Measurements from ENCODE around the gene LCN2.

LCN2 gene

DNA sequence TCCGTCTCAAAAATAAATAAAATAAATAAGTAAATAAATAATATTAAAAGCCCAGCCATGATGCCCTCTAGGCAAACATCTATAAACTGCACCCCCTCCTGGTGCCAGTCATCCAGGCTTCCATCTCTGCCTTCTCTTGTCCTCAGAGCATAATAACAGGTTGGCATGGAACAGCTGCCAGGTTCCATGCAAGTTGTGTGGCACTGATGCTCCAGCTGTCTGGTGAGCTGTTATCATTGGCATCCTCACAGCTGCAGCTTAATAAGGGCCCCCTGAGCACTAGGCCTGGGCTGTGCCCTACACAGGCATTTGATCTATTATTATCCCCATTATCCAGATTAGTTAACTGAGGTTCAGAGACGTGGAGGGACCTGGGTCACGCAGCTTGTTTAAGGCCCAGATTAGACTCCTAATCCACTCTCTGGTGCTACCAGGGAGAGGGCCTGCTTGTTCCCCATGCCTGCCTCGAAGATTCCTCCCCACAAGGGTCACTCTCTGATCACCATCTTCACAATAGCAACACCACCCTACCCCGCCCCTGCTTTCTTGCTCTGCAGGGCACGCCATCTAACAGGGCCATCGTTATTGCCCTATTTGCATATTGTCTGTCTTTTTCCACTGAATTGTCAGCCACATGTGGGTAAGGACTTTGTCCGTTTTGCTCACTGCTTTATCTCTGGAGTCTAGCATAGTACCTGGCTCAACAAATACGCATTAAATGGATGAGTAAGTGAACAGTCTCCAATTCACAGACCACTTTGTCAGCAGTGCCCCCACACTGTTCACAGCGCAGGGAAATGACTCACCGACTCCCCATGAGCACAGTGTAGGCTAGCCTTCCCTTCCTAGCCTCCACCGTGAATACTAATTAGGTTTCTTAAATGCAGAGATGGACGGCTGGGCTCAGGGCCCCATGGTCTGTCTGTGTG, 52.5 kb downstream of the LCN2 start:
- DNase-seq (ENCODE audit: low spot score): no peak

DNA sequence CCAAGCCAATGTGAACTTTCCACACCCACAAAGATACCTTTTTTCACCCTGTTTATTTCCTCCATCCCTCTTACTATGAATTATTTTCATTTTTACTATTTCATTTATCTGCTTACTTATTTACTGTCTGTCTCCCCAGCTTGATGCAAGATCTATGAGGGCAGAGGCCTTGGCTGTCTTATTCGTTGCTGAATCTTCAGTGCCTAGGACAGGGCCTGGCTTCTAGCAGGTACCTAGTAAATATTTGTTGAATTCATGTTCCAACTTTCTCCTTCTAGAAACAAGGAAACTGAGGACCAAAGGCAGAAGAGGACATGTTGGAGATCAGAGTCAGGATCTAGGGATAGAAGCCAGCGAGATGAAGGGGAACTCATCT, 53.4 kb downstream of the LCN2 start:
- no peak for DNase-seq (ENCODE audit: low spot score)

Data from left forelimb (tissue), 1 donor.